NCI-H1436 treated with DMSO at 0.1 percent for 48 hours (cell line): ENCODE data around the gene ATP1A3.

Experiments used
- DNase-seq: peaks from one replicate; lab custom pipeline; 2025; lab: John Stamatoyannopoulos, UW

ATP1A3 gene

DNA sequence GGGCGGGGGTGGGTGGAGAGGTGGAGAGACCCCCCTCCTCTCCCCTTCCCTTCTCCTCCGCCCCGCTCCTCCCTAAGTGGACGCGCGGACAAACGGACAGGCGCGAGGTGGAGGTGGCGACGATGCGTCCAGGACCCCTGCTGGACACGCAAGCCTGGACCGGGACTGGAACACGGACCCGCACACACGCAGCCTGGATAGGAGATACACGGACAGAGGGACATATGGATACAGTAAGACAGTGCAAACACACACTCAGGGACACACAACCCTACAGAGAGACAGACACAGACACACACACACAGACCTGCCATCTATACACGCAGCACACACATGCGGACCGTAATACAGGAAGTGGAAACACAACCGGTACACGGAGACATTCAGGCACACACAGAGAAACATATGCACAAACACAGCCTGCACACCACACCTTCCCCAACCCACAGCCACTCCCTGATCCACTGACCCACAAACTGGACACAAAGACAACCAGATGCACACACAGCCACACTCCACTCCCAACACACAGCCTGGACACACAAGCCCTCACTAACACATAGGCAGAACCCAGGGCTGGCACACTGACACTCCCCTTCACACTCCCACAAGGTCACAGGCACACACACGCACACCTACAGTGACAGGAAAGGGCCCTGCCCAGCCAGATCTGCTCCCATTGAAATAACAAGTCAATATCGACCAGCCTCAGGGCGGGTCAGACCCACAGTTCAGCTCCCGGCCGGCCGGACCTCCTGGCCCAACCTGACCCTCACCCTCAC is 65.1 kb downstream of the ATP1A3 start:
- DNase-seq: no peak

GRCh38 chr19:41928221-41928683 is 65.8 kb downstream of the ATP1A3 start, which contains the start of gene ERFL:
TSS of gene ERFL (minus strand) at chr19:41928449. CDS start at chr19:41912919, 15,530 bp downstream.
- no peak for DNase-seq

DNA sequence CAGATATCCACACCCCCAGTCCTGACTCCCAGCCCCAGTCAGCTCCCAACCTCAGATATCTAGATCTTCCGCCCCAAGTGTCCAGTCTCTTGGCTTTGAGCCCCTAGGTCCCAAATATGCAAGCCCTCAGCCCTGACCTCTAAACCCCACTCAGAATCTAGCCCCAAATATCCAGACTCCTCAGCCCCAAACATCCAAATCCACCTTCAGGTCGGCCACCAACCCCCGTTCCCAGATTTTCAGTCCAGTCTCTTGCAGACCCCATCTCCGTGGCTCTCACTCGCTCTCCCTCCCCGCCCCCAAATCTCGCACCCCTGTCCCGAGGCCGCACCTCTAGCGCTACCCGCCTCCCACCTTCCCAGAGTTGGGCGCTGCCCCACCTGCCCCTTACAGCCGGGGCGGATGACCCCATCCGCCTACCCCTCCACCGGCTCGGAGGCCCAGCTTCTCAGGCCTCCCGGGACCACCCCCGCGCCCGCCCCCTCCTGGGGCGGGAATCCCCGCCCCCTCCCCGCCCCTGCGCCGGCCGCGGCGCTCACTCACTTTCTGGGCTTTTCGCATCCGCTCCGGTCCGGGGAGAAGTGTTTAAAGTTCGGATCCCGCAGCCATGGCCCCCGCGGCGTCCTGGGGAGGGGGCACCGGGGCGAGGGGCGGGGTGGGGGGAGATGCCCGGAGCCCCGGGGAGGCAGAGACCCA is 66.4 kb downstream of the ATP1A3 start:
- no peak for DNase-seq

DNA sequence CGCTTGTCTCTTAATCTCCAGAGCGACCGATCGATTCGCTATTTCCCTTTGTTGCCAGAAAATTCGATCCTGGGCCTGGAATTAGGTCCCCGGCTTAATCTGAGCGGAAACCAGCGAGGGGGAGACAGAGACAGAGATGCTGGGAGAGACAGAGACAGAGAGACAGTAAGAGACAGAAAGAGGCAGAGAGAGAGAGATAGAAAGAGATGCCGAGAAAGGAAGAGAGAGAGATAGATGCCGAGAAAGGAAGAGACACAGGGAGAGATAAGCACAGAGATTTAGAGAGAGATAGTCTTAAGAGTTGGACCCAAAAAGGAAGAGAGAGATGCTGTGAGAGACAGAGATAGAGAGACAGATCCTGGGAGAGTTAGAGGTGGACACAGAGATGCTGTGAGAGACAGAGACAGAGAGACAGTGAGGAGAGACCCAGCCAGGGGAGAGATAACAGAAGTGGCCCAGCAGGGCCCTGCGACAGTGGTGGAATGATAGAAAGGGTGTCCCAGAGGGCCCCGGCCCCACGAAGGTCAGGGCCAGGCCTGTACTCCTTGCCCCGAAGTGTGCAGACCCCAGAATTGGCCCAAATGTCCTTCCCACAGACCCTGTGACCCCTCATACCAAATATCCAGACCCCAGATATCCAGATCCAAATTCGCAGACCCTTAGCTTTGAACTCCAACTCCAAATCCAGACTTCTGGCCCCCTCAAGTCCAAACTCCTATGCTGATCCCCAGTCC is 67.1 kb downstream of the ATP1A3 start:
- DNase-seq: no peak

DNA sequence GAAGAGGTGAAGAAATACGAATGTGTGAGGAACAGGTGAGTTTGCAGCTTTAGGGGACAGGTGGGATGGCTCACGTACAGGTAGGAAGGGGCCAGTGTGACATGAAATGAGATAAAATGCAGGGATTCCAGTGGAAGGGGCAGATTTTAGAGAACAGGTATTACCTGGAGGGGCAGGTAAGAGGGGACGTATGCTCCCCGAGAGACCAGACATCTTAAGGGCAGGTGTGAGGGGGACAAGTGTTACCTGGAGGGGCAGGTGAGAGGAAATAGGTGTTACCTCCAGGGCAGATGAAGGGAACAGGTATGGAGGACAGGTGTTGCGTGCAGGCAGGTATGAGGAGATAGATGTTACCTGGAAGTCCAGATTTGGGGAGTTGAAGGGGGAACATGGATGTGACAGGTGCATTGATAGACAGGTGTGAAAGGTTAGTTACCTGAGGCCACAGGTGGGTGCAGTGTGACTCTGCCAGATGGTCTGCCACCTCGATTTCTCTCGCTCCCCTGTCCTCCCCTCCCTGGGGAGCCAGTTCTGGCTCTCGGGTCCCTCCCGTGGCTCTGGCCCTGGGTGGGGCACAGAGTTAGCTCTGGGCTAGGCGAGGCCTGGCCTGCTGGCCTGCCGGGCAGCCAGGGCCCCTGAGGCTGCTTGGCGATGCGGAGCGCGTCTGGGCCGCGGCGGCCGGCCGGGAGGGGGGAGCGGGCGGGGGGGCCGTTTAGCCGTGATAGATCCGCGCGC is 67.8 kb downstream of the ATP1A3 start:
- no peak for DNase-seq

DNA sequence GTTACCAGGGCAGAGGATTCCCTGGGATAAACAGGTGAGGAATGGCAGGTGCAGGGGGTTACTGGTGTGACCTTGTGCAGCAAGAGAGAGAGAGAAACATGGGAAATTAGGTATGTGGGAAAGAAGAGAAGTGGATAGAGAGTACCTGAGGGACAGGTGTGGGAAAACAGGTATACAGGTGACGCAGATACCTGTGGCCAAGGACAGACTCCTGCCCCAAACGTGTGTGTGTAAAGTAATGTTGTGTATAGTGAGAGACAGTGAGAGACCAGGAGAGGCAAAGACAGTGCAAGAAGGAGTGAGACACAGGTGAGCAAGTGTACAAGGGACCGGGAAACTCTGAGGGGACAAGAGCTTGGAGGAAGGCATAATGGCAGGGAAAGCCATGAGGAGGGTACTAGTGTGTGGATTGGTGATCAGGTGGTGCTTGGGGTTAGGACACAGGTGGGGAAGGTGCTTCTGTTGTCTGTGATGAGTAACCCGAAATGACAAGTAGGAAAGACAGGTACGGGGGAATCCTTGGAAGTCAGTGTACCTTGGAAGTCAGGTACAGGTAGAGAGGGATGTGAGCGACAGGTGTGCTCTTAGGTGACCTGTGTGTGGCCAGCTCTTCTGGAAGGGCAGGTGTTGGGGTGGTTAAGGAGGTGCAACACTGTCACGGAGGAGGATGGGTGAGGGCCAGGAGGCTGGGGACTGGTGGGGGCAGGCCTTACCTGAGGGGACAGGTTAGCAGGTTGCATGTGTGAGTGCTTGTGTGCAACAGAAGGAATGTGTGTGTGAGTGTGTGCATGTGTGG is 68.6 kb downstream of the ATP1A3 start:
- DNase-seq: no peak

DNA sequence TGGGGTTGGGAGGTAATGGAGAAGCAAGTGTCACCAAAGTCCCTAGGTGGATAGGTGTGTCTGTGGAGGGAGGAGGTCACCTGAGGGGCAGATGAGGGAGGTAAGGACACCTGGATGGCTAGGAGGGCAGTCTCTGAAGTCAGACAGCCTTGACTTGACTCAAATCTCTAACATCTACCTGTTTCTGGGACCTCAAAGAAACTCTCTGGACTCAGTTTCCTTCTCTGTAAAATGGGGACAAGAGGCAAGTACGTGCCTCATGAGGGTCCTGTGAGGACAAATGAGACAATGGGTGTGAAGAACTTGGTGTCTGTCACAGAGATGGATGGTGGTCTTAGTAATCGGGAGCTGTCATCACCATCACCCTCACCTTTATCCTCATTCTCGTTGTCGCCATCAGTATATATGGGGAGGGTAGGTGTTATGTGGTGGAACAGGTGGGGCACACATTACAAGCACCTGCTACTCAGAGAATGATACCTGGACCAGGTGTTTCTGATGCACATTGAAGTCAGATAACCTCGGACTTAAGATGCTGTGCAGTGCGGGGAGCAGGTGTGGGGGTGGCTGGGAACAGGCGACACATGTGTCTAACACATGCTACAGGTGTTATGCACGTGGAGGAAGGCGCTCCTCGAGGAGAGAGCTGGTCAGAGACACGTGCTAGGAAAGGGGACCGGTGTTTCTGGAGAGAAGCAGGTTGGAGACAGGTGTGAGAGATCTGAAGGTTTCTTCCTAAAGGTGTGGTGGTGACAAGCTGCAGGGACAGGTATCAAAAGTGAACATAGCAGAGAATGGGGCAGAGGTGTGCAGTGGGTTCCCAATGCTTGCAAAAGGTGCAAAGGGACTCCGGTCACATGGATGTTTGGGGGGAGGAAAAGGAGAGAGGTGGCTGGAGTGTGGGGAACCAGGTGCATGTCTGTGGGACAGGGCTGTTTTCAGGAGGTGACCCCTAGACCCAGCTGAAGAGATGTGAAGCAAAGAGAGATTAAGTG is 69.6 kb downstream of the ATP1A3 start:
- no peak for DNase-seq

- no peak for DNase-seq
These were observed 70.8 kb downstream of the ATP1A3 start for GRCh38 chr19:41923045-41923788.

DNA sequence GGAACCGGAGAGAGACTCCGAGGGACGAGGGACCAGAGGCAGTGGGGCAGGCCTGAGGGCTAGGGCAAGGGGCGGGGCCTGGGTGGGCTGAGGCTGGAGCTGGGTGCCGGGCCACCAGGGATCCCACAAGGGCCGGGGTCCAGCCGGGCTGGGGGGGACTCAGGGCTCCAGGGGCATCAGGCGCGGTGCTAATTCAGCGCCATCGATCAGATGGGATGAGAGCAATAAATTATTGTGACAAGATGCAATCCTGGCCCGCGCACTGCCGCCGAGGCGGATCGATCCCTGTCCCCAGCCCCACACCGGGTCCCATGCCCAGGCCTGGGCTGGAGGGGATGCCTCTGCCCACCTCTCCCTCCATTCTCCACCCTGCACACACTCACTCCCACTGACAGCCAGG is 71.4 kb downstream of the ATP1A3 start:
- no peak for DNase-seq

DNA sequence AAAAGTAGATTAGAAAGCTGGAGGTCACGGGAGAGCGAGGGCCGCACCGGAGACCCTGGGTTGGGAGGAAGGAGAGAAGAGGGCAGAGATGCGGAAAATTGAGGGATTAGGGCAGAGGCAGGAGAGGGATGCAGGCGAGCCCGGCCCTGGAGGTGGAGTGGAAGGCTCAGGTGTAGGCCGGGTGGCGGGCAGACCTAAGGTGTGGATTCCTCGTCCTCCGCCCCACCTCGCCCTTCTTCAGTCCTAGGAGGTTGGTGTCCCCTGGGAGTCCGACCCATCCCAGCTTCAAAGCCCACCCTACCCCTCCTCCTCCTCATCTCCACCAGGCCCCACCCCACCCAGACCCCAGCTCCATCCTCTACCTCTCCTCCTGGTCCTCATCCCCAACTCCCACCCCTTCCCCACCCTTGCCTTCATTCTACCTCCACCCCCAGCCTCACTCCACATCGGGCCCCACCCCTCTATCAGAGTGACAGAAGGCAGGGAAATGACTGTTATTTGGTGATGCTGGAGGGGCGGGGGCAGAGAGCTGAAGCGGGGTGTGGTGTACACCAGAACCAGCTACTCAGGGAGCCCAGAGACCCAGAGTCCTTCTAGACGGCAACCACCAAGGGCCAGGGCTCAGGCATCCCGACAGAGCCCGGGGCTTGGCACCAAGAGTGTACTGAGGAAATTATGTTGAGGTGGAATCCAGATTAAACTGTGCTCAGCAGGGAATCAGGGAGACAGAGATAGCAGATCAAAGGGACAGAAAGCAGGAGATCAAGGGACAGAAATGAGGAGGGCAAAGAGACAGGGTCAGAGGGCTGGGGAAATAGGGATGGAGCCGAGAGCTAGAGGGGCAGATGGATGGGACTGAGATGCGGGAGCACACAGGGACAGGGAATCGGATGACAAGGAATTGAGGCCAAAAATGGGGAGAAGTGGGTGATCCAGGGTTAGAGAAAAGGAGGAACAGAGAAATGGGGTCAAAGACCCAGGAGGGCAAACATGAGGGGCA is 72.2 kb downstream of the ATP1A3 start:
- no peak for DNase-seq

DNA sequence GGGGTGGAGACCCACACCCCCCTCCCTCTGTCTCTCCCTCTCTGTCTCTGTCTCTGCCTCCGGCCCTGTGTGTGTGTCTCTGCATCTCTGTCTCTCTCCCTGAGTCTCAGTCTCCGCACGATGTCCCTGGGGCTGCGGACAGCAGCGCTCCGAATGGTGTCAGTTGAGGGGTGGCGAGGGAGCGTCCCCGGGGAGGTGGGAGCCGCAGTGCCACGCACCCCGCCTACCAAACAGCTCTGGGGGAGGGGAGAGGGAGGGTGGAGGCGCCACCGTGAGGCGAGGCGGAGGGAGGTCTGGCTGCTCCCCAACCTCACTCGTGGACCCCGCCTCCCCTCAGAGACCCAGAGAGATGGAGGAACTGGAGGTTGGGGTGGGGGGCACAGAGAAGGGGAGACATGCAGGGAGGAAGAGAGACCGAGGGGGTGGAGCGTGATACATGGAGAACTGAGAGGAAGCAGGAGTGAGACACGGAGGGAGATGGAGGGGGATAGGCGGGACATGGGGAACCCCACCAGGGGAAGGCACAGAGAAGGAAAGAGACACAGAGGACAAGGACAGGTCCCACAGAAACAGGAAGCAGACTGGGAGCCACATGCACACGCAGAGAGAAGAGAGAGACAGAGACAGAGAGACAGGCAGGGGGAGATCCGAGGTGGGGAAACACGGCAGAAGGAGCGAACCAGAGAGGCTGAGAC is 73.0 kb downstream of the ATP1A3 start:
- no peak for DNase-seq

- DNase-seq: no peak
These were observed 73.9 kb downstream of the ATP1A3 start for GRCh38 chr19:41919948-41920712.

GRCh38 chr19:41918653-41919244 is 75.3 kb downstream of the ATP1A3 start:
- no peak for DNase-seq

GRCh38 chr19:41918095-41918494 is 75.9 kb downstream of the ATP1A3 start:
- DNase-seq: no peak

DNA sequence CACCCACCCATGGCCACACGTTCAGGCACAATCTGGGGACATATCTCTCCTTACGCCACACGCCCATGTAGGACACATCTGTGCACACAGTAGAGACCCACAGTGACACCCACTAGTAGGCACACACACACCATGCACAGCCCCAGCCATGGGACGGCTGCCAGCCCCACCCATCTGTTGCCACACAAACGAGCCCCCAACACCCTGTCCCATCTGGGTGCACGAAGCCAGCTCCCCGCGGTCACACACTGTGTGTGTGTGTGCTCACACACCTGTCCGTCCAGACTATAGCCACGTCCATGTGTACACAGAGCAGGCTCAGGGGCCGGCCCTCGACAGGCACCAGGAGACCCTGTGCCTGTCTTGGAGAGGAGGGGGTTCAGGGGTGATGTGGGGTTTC is 76.4 kb downstream of the ATP1A3 start:
- DNase-seq: no peak
